BLaER1 (cell line): ENCODE data around the gene SCUBE3.

Experiments
- H3K27ac ChIP-seq: shearing (Covaris generic); formaldehyde crosslinking; 2 replicates; pipeline ENCODE4 v1.8.1; 2022
- H3K27me3 ChIP-seq: shearing (Covaris generic); formaldehyde crosslinking; 2 replicates; pipeline ENCODE4 v1.8.1; 2022
- H3K36me3 ChIP-seq: shearing (Covaris generic); formaldehyde crosslinking; 2 replicates; pipeline ENCODE4 v1.8.1; 2022
- H3K4me1 ChIP-seq: shearing (Covaris generic); formaldehyde crosslinking; 2 replicates; pipeline ENCODE4 v1.8.1; 2022
- H3K4me2 ChIP-seq: shearing (Covaris generic); formaldehyde crosslinking; 2 replicates; pipeline ENCODE4 v1.8.1; 2022
- H3K4me3 ChIP-seq: shearing (Covaris generic); formaldehyde crosslinking; 2 replicates; pipeline ENCODE4 v1.8.1; 2022
- H3K9ac ChIP-seq: shearing (Covaris generic); formaldehyde crosslinking; 2 replicates; pipeline ENCODE4 v1.8.1; 2022
- H3K9me3 ChIP-seq: shearing (Covaris generic); formaldehyde crosslinking; 2 replicates; pipeline ENCODE4 v1.8.1; 2022
- H4K20me1 ChIP-seq: shearing (Covaris generic); formaldehyde crosslinking; 2 replicates; pipeline ENCODE4 v1.8.1; 2022
- Cebpa-rat ChIP-seq: shearing (Covaris generic); IDR thresholded peaks from 2 replicates; pipeline ENCODE4 v1.8.1; 2022

Gene SCUBE3

DNA sequence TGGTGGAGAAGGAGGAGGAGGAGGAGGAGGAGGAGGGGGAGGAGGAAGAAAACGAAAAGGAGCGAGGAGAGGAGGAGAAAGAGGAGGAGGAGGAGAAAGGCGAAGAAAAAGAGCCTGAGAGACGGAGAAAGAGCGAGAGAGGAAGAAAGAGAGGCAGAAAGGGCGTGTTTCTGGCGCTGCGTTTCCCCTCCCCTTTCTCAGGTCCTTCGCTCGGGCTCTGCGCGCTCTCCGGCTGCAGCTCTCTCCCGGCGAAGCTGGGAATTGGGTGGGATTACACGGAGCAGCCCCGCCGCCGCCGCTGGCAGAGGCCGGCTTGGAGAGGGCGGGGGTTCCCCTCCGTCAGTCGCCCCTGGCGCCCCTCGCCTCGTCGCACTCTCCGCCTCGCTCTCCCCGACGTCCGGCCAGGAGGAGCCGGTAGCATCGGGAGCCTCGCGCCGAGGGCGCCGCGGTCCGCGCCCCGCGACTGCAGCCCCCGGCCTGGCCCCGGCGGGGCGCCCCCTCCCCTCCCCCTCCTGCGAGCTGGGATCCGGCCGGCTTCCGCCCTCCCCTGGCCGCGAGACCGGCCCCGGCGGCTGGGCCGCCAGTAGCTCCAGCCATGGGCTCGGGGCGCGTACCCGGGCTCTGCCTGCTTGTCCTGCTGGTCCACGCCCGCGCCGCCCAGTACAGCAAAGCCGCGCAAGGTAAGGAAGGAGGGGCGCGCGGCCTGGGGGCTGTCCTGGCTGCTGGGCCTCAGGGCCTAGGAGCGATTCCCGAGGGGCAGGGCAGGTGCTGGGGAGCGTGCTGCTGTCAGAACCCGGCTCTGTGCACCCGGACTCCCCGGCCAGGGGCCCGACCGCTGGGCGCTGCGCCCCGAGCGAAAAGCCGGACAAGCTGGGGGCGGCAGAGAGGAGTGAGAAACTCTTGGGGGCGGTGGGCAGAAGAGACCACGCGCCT lies at the start of gene SCUBE3:
Gene SCUBE3 (plus strand): TSS at position 133 of the 933 bp plus-strand sequence. CDS start 463 bp downstream, at position 596.
- peak within 1 kb of the TSS; percentile 55; the same call in 1 of the 2 replicates for H3K9ac ChIP-seq
- H4K20me1 ChIP-seq = peaks cover 64% of the 10 kb centered on the region
- TF ChIP-seq Cebpa-rat = no peak
- H3K27me3 ChIP-seq = peaks cover 79% of the 10 kb centered on the region
- no peaks in the 10 kb centered on the region for H3K36me3 ChIP-seq
- peaks cover 44% of the 10 kb centered on the region for H3K4me1 ChIP-seq
- no peak within 1 kb of the TSS for H3K27ac ChIP-seq
- H3K4me3 ChIP-seq = peak within 1 kb of the TSS; percentile 65
- no peaks in the 10 kb centered on the region for H3K9me3 ChIP-seq
- H3K4me2 ChIP-seq = peak within 1 kb of the TSS; percentile 96

DNA sequence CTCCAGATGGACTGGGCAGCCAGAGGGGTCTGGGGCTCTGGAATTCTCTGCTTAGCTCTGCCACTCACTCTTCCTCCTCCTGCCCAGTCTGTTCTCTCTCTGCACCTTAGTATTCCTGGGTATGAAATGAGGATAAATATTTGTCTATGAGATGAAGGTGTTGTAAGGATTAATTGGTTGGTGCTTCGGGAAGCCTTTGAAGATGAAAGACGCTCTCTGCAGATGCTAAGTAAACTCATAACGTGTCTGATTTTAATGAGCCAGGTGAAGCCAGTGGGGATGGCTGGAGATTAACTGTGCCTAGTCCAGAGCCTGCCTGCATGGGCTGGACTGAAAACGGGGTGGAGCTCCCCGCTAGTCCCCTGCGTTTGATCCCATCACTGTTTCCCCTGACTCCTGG lies 49.5 kb upstream of the SCUBE3 start:
- no peaks in the 10 kb centered on the region for H3K36me3 ChIP-seq
- H3K27ac ChIP-seq = no peak overlapping the region
- H3K27me3 ChIP-seq = no peaks in the 10 kb centered on the region
- H3K4me3 ChIP-seq = no peak overlapping the region
- no peaks in the 10 kb centered on the region for H4K20me1 ChIP-seq
- H3K9me3 ChIP-seq = no peaks in the 10 kb centered on the region
- no peak overlapping the region for H3K9ac ChIP-seq
- H3K4me2 ChIP-seq = no peak overlapping the region
- no peak for TF ChIP-seq Cebpa-rat
- peaks cover 8% of the 10 kb centered on the region for H3K4me1 ChIP-seq

DNA sequence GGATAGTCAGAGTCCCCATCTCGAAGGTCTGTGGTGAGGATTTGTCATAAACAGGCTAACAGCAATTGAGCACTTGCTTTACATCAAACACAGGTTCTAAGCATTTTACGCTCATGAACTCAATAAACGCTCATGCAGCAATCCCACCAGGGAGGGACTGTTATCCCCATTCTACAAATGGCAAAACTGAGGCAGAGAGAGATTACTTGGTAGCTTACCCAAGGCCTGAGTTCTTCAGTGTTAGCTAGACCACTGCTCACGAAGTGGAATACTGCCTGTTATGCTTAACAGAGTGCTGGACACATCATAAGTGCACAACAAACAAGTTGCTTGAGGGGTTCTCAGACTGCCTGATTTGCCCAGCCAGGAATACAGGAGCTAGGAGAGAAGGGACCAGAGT lies 48.9 kb upstream of the SCUBE3 start:
- peaks cover 8% of the 10 kb centered on the region for H3K4me1 ChIP-seq
- H3K36me3 ChIP-seq = no peaks in the 10 kb centered on the region
- no peak for TF ChIP-seq Cebpa-rat
- H3K4me2 ChIP-seq = no peak overlapping the region
- H3K4me3 ChIP-seq = no peak overlapping the region
- no peaks in the 10 kb centered on the region for H4K20me1 ChIP-seq
- H3K9me3 ChIP-seq = peaks cover 4% of the 10 kb centered on the region; the same call in 1 of the 2 replicates
- no peak overlapping the region for H3K9ac ChIP-seq
- H3K27ac ChIP-seq = no peak overlapping the region
- no peaks in the 10 kb centered on the region for H3K27me3 ChIP-seq

DNA sequence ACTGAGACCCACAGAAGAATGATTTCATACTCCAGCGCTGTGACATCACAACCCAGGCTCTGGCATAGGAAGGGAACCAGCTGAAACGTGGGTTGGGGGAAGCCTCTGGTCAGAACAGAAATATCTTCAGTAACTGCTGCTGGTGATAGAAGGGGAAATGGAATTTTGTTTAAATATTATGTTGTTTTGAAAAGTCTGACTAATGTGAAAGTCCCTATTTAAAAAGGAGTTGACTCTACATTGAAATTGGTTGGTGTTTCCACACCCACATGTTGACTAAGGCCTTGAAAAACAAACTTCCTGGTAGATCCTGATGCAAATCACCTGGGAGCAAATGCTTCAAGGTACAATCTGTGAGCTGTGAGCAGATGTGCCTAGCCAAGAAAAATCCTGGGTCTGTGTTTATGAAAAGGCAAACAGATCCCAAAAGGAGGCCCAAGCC lies 48.1 kb upstream of the SCUBE3 start:
- Histone ChIP-seq H3K4me2 (no peak overlapping the region), H3K27ac (no peak overlapping the region), H4K20me1 (no peaks in the 10 kb centered on the region), H3K27me3 (no peaks in the 10 kb centered on the region), H3K9ac (no peak overlapping the region), H3K36me3 (no peaks in the 10 kb centered on the region), H3K4me3 (no peak overlapping the region), H3K9me3 (peaks cover 8% of the 10 kb centered on the region; the same call in 1 of the 2 replicates), H3K4me1 (peaks cover 8% of the 10 kb centered on the region)
- no peak for TF ChIP-seq Cebpa-rat

DNA sequence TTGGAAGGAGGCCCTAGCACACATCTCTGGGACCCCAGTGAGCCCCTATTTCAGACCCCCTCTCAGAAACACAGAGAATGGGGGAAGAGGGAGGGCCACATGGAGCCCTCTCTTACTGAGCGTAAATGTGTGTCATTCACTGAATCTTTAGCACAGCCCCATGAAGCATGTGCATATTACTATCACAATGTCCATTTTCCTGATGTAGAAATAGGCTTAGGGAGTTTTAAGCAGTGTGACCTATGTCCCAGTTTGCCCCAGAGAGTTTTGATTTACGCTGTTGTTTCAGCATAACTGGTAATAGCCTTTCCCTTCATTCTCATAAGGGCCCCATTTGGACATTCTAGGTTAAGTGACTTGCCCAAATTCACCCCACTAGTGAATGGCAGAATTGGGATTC lies 47.6 kb upstream of the SCUBE3 start:
- no peak for TF ChIP-seq Cebpa-rat
- Histone ChIP-seq H3K4me1 (peaks cover 7% of the 10 kb centered on the region), H3K9ac (no peak overlapping the region), H4K20me1 (no peaks in the 10 kb centered on the region), H3K4me3 (no peak overlapping the region), H3K27ac (no peak overlapping the region), H3K27me3 (no peaks in the 10 kb centered on the region), H3K36me3 (no peaks in the 10 kb centered on the region), H3K9me3 (peaks cover 8% of the 10 kb centered on the region; the same call in 1 of the 2 replicates), H3K4me2 (no peak overlapping the region)

DNA sequence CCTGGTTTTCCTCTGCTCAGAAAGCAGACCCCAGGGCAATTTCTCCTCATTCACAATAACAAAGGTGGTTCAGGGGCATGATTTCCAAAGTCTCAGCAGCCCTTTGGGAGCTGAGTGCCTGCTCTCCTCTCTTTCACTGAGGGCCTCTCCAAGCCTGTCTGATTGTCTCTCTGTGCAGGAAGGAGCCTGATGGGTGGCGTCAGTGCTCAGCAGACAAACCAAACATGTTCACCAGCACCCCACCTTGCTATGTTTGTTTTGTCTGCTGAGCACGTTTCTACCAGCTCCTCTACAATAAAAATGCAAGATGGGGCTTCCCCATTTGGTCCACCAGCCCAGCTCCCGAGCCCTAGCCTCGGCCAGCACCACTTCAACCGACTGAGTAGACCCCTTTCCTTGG lies 47.2 kb upstream of the SCUBE3 start:
- H3K4me2 ChIP-seq = no peak overlapping the region
- no peak overlapping the region for H3K27ac ChIP-seq
- H3K36me3 ChIP-seq = no peaks in the 10 kb centered on the region
- H4K20me1 ChIP-seq = no peaks in the 10 kb centered on the region
- TF ChIP-seq Cebpa-rat = no peak
- no peaks in the 10 kb centered on the region for H3K27me3 ChIP-seq
- H3K9me3 ChIP-seq = peaks cover 8% of the 10 kb centered on the region; the same call in 1 of the 2 replicates
- no peak overlapping the region for H3K4me3 ChIP-seq
- H3K4me1 ChIP-seq = peaks cover 3% of the 10 kb centered on the region
- H3K9ac ChIP-seq = no peak overlapping the region

DNA sequence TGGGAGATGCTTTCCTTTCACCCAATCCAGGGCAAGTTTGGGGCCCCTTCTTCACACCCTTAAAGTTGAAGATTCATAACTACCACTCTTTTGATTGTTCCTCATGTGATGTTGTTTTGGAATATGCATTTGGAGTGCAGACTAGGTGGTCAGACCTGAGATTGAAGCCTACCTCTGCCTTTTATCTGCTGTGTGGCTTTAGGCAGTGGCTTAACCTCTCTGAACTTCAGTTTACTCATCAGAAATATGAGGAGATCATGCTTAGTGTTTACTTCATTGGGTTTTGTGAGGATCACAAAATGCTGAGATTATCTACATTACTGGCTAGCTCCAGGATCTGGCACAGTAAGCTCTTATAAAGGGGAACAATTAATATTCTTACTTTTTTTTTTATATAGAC lies 46.3 kb upstream of the SCUBE3 start:
- no peaks in the 10 kb centered on the region for H3K36me3 ChIP-seq
- H4K20me1 ChIP-seq = no peaks in the 10 kb centered on the region
- H3K9me3 ChIP-seq = peaks cover 8% of the 10 kb centered on the region; the same call in 1 of the 2 replicates
- no peak overlapping the region for H3K4me2 ChIP-seq
- no peak for TF ChIP-seq Cebpa-rat
- H3K9ac ChIP-seq = no peak overlapping the region
- no peak overlapping the region for H3K27ac ChIP-seq
- H3K4me1 ChIP-seq = no peaks in the 10 kb centered on the region
- no peaks in the 10 kb centered on the region for H3K27me3 ChIP-seq
- H3K4me3 ChIP-seq = no peak overlapping the region

GRCh38 chr6:35168461-35168861 lies 45.3 kb upstream of the SCUBE3 start:
- TF ChIP-seq Cebpa-rat = no peak
- Histone ChIP-seq H3K27ac (no peak overlapping the region), H3K4me3 (no peak overlapping the region), H3K9ac (no peak overlapping the region), H3K9me3 (peaks cover 8% of the 10 kb centered on the region; the same call in 1 of the 2 replicates), H3K4me2 (no peak overlapping the region), H3K27me3 (no peaks in the 10 kb centered on the region), H3K36me3 (no peaks in the 10 kb centered on the region), H4K20me1 (no peaks in the 10 kb centered on the region), H3K4me1 (peaks cover 2% of the 10 kb centered on the region)

DNA sequence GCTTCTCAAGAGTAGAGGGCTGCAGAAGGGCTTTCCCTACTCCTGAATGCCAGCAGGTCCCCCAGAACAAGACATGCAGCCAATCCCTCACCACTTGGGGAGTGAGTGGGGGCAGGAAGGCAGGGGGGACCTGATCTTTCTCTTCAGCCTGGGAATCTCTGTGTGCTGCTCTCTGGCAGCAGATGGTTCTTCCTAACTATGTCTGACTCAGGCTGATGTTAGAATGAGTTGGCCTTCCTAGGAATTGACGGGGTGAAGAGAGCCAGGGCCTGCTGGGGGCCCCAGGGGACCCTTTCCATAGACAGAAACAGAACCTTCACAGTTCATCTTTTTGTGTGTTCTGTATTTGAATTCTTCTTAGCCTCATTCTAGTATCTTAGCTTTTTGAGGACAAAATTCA lies 43.6 kb upstream of the SCUBE3 start:
- Histone ChIP-seq H3K4me1 (peaks cover 10% of the 10 kb centered on the region), H3K27ac (no peak overlapping the region), H3K4me3 (no peak overlapping the region), H3K36me3 (no peaks in the 10 kb centered on the region), H3K27me3 (no peaks in the 10 kb centered on the region), H4K20me1 (no peaks in the 10 kb centered on the region), H3K9me3 (peaks cover 8% of the 10 kb centered on the region; the same call in 1 of the 2 replicates), H3K4me2 (no peak overlapping the region), H3K9ac (no peak overlapping the region)
- TF ChIP-seq Cebpa-rat = no peak

GRCh38 chr6:35170891-35171290 lies 42.9 kb upstream of the SCUBE3 start:
- Histone ChIP-seq H3K27ac (no peak overlapping the region), H3K4me3 (no peak overlapping the region)

More at GRCh38 chr6:35170891-35171290, 42.9 kb upstream of the SCUBE3 start:
- Histone ChIP-seq H3K9me3 (peaks cover 8% of the 10 kb centered on the region; the same call in 1 of the 2 replicates), H3K4me1 (peaks cover 10% of the 10 kb centered on the region), H3K4me2 (no peak overlapping the region), H3K27me3 (no peaks in the 10 kb centered on the region), H4K20me1 (no peaks in the 10 kb centered on the region), H3K36me3 (no peaks in the 10 kb centered on the region), H3K9ac (no peak overlapping the region)
- no peak for TF ChIP-seq Cebpa-rat
